ENCODE results near the gene G6PC1.

- no peak for TF ChIP-seq ELF4 (IDR thresholded peaks at IDR 0.05)
- TF ChIP-seq FOXM1 (IDR thresholded peaks at IDR 0.05; ENCODE audit: borderline replicate concordance): no peak
- no peak for TF ChIP-seq ARNT (IDR thresholded peaks at IDR 0.05)
- TF ChIP-seq BHLHE40 (IDR thresholded peaks at IDR 0.05; ENCODE audit: borderline replicate concordance): no peak
- no peak for TF ChIP-seq FOXK2 (IDR thresholded peaks at IDR 0.05)
- no peak for TF ChIP-seq HDGF (IDR thresholded peaks at IDR 0.05; ENCODE audit: borderline replicate concordance)
- TF ChIP-seq SP1 (IDR thresholded peaks at IDR 0.05): no peak
Observed at GRCh38 chr17:42877037-42877436, 23.6 kb upstream of the G6PC1 start.

All from HEK293T (cell line).